Neural progenitor cell (in vitro differentiated cells): ENCODE results near the gene CDH9.

Experiments
- CTCF ChIP-seq: fragments of 200-600 bp; sonication (generic); IDR thresholded peaks from 2 replicates; pipeline ENCODE4 v1.5.1; 2017; ENCODE audit warnings: antibody characterized with exemption, mild to moderate bottlenecking
- EZH2 ChIP-seq: fragments of 200-600 bp; sonication (generic); IDR thresholded peaks from 2 replicates; pipeline ENCODE4 v1.6.1; 2017; ENCODE audit warnings: antibody characterized with exemption, mild to moderate bottlenecking, moderate library complexity
- EZH2phosphoT487 ChIP-seq: fragments of 200-600 bp; sonication (generic); IDR thresholded peaks from 2 replicates; pipeline ENCODE4 v1.6.1; 2017; ENCODE audit warnings: antibody characterized with exemption

GRCh38 chr5:26940994-26941393, 97.4 kb downstream of the CDH9 start:
- TF ChIP-seq CTCF (no peak), EZH2 (no peak), EZH2phosphoT487 (no peak)
